ENCODE measurements around the gene FOXJ2. TPM values are rescaled to one million over a fixed set of nuclear protein-coding genes. Genes with fewer than 3 reads are reported as not detected.

The FOXJ2 gene
- polyA plus RNA-seq, 1 of the 3 experiments (the other 2 are of a cell fraction), result 3.4 TPM

DNA sequence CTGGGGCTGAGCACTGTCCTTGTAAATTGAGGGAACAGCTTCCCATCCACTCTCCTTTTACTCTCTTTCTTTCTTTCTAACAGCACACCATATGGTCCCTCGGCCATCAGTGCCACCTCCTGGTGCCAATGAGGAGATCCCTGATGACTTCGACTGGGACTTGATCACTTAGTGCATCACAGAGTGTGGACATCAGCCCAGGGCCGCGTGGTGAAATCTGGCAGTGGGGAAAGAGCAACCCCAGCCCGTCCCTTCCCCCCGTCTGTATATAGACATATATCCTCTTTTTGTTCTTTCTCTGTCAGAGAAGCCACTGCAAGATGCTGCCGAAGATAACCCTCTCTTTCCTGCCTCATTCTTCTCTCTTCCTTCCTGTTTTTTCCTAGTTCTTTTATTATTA is 20.2 kb downstream of the FOXJ2 start:
- Histone ChIP-seq H3K4me1 (ENCODE audit: control insufficient read depth in 1 of 2, insufficient read depth in 2 of 2, low read depth in 1 of 2, low read length in 1 of 2) (no peaks in the 10 kb centered on the region), H3K4me2 (no peak overlapping the region), H3K9me3 (no peaks in the 10 kb centered on the region), H3K36me3 (replicated peaks in 1 of 2; ENCODE audit: control insufficient read depth in 1 of 2, insufficient read depth in 2 of 2, low read length in 1 of 2) (peaks cover 35 to 52% of the 10 kb centered on the region in 2 experiments), H2AFZ (ENCODE audit: low read depth) (no peak overlapping the region), H3K27me3 (ENCODE audit: insufficient read depth) (no peaks in the 10 kb centered on the region), H4K20me1 (ENCODE audit: insufficient read depth) (no peaks in the 10 kb centered on the region), H3K4me3 (ENCODE audit: low read depth in 2 of 2, low read length in 1 of 2) (no peak overlapping the region), H3K27ac (ENCODE audit: low read depth in 2 of 2, low read length in 1 of 2) (no peak overlapping the region), H3K9ac (no peak overlapping the region), H3K79me2 (ENCODE audit: insufficient read depth) (no peaks in the 10 kb centered on the region), H3K9me2 (no peaks in the 10 kb centered on the region), H3F3A (replicated peaks; ENCODE audit: insufficient read depth) (no peaks in the 10 kb centered on the region)
- 97% methylated on average over 7 of the region's 7 CpGs for WGBS (ENCODE audit: low lambda C conversion rate)
- TF ChIP-seq TCF12 (IDR thresholded peaks at IDR 0.05) (no peak), SMC3 (IDR thresholded peaks at IDR 0.05; ENCODE audit: low read depth, low read length) (no peak), MAX (IDR thresholded peaks at IDR 0.05; ENCODE audit: low read depth) (no peak), ELF1 (IDR thresholded peaks at IDR 0.05) (no peak), FOSL2 (IDR thresholded peaks at IDR 0.05; ENCODE audit: borderline replicate concordance, low read depth) (no peak), FOXM1 (IDR thresholded peaks at IDR 0.05; ENCODE audit: low read depth) (no peak), EZH2phosphoT487 (IDR thresholded peaks at IDR 0.05; ENCODE audit: borderline replicate concordance, low read depth) (no peak), TAF1 (IDR thresholded peaks at IDR 0.05; ENCODE audit: borderline replicate concordance, low read depth, low read length) (no peak), CHD2 (IDR thresholded peaks at IDR 0.05; ENCODE audit: low read length, partially characterized antibody) (no peak), MXI1 (IDR thresholded peaks at IDR 0.05; ENCODE audit: low read depth, low read length) (no peak), TEAD4 (IDR thresholded peaks at IDR 0.05; ENCODE audit: borderline replicate concordance, insufficient read depth) (no peak), RXRA (IDR thresholded peaks at IDR 0.05; ENCODE audit: borderline replicate concordance, low read depth) (no peak), JUND (IDR thresholded peaks at IDR 0.05) (no peak)
- TF ChIP-seq, protein P1, sequence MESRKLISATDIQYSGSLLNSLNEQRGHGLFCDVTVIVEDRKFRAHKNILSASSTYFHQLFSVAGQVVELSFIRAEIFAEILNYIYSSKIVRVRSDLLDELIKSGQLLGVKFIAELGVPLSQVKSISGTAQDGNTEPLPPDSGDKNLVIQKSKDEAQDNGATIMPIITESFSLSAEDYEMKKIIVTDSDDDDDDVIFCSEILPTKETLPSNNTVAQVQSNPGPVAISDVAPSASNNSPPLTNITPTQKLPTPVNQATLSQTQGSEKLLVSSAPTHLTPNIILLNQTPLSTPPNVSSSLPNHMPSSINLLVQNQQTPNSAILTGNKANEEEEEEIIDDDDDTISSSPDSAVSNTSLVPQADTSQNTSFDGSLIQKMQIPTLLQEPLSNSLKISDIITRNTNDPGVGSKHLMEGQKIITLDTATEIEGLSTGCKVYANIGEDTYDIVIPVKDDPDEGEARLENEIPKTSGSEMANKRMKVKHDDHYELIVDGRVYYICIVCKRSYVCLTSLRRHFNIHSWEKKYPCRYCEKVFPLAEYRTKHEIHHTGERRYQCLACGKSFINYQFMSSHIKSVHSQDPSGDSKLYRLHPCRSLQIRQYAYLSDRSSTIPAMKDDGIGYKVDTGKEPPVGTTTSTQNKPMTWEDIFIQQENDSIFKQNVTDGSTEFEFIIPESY (IDR thresholded peaks at IDR 0.05; ENCODE audit: borderline replicate concordance, low read depth), result no peak
- TF ChIP-seq, protein P2, sequence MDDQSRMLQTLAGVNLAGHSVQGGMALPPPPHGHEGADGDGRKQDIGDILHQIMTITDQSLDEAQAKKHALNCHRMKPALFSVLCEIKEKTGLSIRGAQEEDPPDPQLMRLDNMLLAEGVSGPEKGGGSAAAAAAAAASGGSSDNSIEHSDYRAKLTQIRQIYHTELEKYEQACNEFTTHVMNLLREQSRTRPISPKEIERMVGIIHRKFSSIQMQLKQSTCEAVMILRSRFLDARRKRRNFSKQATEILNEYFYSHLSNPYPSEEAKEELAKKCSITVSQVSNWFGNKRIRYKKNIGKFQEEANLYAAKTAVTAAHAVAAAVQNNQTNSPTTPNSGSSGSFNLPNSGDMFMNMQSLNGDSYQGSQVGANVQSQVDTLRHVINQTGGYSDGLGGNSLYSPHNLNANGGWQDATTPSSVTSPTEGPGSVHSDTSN (IDR thresholded peaks at IDR 0.05), result no peak
- TF ChIP-seq, protein P3, sequence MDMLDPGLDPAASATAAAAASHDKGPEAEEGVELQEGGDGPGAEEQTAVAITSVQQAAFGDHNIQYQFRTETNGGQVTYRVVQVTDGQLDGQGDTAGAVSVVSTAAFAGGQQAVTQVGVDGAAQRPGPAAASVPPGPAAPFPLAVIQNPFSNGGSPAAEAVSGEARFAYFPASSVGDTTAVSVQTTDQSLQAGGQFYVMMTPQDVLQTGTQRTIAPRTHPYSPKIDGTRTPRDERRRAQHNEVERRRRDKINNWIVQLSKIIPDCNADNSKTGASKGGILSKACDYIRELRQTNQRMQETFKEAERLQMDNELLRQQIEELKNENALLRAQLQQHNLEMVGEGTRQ (IDR thresholded peaks at IDR 0.05; ENCODE audit: borderline replicate concordance, low read depth, low read length), result no peak
- DNase-seq, result no peak
- ChIA-PET CTCF (interaction anchor here (0.6 to 1.0 kb wide), 2 partner anchors 9 to 28 kb away, joined by 3 read pairs; no protein-coding TSS in a partner anchor), POLR2A (no interaction called here)

Data from SK-N-SH (cell line).